ENCODE results near the gene OPN4. TPM values are rescaled to one million over a fixed set of nuclear protein-coding genes. Genes with fewer than 3 reads are reported as not detected.

The OPN4 gene
- total RNA-seq, 4 donors from 2014 or later = 0.34 TPM; not detected in 3

DNA sequence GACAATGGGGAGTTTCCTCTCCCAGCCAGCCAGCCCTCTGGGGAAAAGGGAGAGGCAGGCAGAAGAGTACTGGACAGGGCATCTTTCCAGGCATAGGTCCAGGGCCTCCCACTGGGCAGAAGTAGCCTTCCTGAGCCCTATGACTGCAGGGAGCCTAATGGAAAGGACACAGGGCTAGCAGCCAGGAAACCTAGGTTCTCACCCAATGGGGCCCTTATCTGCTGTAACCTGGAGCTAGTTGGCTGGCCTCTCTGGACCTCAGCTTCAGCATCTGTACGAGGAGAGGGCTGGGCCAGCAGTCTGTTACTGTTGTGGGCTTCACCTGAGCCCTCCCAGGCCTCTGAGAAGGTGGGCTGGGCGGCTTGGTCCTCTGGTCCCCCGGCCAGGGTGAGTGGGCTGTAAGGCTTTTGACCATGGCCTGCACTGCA lies 36.3 kb downstream of the OPN4 start:
- Histone ChIP-seq H3K4me3 (no peak overlapping the region), H3K4me1 (peaks cover 23% of the 10 kb centered on the region), H3K27ac (no peak overlapping the region), H3K36me3 (no peaks in the 10 kb centered on the region), H3K27me3 (no peaks in the 10 kb centered on the region), H3K9me3 (no peaks in the 10 kb centered on the region)
- no peak for DNase-seq (ENCODE audit: low spot score in 2 of 2)
- TF ChIP-seq EP300 (IDR thresholded peaks at IDR 0.05) (no peak), POLR2AphosphoS5 (IDR thresholded peaks at IDR 0.05) (no peak), POLR2A (IDR thresholded peaks at IDR 0.05) (no peak), CTCF (IDR thresholded peaks at IDR 0.05) (no peak)
- WGBS = no CpG with 5 or more reads among the region's 3 CpGs

GRCh38 chr10:86691333-86692022 lies 37.1 kb downstream of the OPN4 start:
- H3K4me3 ChIP-seq = no peak overlapping the region
- no peak overlapping the region for H3K27ac ChIP-seq
- no peak for DNase-seq (ENCODE audit: low spot score in 2 of 2)
- H3K9me3 ChIP-seq = no peaks in the 10 kb centered on the region
- H3K27me3 ChIP-seq = no peaks in the 10 kb centered on the region
- H3K36me3 ChIP-seq = no peaks in the 10 kb centered on the region
- H3K4me1 ChIP-seq = peaks cover 23% of the 10 kb centered on the region
- 93% methylated on average over 12 of the region's 14 CpGs for WGBS
- no peak for TF ChIP-seq CTCF (IDR thresholded peaks at IDR 0.05)

- TF ChIP-seq EP300 (IDR thresholded peaks at IDR 0.05) (no peak), POLR2A (IDR thresholded peaks at IDR 0.05) (no peak), CTCF (IDR thresholded peaks at IDR 0.05) (no peak), POLR2AphosphoS5 (IDR thresholded peaks at IDR 0.05) (no peak)
- Histone ChIP-seq H3K36me3 (no peaks in the 10 kb centered on the region), H3K27ac (no peak overlapping the region), H3K4me3 (no peak overlapping the region), H3K4me1 (peaks cover 23% of the 10 kb centered on the region), H3K9me3 (no peaks in the 10 kb centered on the region), H3K27me3 (no peaks in the 10 kb centered on the region)
- DNase-seq (ENCODE audit: low spot score in 2 of 2) = no peak
- WGBS = 84% methylated on average over 6 of the region's 8 CpGs
These were observed 37.7 kb downstream of the OPN4 start for GRCh38 chr10:86692023-86692514.

GRCh38 chr10:86692664-86693063 lies 38.3 kb downstream of the OPN4 start:
- no peaks in the 10 kb centered on the region for H3K36me3 ChIP-seq
- 97% methylated on average over 5 of the region's 7 CpGs for WGBS

More at GRCh38 chr10:86692664-86693063, 38.3 kb downstream of the OPN4 start:
- Histone ChIP-seq H3K4me1 (peaks cover 23% of the 10 kb centered on the region), H3K27me3 (no peaks in the 10 kb centered on the region), H3K4me3 (no peak overlapping the region), H3K27ac (no peak overlapping the region), H3K9me3 (no peaks in the 10 kb centered on the region)
- no peak for DNase-seq (ENCODE audit: low spot score in 2 of 2)
- TF ChIP-seq CTCF (IDR thresholded peaks at IDR 0.05) (no peak), POLR2AphosphoS5 (IDR thresholded peaks at IDR 0.05) (no peak), POLR2A (IDR thresholded peaks at IDR 0.05) (no peak), EP300 (IDR thresholded peaks at IDR 0.05) (no peak)
